ENCODE measurements around the gene TEX13D.
"Not testable (repeated sequence)": the region's sequence is repeated elsewhere in the genome, so short reads cannot be mapped to it uniquely, and the experiment has no call there.

TEX13D gene

DNA sequence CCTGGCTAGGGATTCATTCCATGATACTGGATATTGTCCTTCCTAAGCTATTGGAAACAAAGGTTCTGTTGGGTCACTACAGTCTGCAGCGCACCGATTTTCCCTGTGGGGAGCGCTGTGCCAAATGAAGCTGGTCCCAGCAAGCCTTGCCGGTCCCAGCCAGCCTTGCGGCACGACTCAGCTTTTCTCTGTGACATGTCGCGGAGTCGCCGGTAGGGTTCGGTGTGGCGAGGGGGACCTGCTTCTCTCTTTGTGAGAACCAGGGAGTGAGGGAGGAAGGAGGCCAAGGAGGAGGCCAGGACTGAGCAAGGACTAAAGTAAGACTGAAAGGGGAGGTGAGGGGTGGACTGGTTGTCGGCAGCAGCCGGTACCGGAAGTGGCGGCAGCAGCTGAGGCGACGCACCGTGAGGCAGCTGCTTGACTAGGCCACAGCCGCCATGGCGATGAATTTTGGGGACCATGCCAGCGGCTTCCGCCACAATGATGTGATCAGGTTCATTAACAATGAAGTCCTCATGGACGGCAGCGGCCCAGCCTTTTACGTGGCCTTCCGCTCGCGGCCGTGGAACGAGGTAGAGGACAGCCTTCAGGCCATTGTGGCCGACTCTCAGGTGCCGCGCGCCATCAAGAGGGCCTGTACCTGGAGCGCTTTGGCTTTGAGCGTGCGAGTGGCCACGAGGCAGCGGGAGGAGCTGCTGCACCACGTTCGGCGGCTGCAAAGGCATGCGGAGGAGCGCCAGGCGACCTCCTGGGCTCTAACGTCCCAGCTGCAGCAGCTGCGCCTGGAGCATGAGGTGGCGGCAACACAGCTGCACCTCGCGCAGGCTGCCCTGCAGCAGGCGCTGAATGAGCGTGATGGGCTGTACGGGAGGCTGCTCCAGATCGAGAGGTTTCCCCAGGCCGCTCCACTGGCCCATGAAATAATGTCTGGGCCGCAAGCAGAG, at the start of gene TEX13D:
TSS of gene TEX13D (plus strand) at position 180 of the 944 bp plus-strand sequence. CDS start at position 438, 258 bp downstream.
- DNase-seq, result no peak

DNA sequence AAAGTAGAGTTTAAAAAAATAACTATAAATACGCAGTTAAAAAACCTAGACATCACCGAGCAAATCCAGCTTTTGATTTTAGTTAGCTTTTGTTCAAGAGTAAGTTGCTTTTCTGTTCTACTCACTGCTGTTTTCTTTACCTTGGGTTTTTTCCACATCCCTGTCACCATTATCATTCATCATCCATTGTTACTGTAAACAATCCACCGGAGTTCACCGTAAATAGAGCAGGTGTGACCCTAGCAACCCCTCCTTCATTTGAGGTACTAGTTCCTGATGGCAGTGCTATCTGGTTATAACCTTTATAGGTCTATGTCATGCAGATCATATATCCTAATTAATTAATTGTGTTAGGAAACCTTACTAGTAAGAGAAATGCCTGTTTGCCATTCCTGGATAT, 43.0 kb upstream of the TEX13D start:
- no peak for DNase-seq

DNA sequence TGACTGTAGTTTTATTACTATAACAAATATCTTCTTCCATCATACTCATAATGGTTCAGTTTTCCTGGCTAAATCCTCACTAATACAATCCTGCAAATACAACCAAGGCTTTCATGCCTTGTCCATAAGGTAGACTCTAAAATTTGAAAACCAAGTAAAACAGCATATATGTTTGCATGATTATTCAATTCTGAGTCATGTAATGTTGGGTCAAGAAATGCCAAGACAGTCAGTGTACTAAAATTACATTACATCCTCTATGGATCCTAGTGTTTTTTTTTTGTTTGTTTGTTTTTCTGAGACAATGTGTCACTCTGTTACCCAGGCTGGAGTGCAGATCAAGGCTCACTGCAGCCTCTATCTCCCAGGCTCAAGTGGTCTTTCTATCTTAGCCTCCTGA, 38.6 kb upstream of the TEX13D start:
- DNase-seq, result no peak

DNA sequence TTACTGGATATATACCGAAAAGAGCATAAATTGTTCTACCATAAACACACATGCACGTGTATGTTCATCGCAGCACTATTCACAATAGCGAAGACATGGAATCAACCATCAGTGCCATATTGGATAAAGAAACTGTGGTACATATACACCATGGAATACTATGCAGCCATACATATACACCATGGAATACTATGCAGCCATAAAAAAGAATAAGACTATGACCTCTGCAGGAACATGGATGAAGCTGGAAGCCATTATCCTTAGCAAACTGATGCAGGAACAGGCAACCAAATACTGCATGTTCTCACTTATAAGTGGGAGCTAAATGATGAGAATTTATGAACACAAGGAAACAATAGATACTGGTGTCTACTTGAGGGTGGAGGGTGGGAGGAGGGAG, 33.1 kb upstream of the TEX13D start:
- not testable (repeated sequence) for DNase-seq

DNA sequence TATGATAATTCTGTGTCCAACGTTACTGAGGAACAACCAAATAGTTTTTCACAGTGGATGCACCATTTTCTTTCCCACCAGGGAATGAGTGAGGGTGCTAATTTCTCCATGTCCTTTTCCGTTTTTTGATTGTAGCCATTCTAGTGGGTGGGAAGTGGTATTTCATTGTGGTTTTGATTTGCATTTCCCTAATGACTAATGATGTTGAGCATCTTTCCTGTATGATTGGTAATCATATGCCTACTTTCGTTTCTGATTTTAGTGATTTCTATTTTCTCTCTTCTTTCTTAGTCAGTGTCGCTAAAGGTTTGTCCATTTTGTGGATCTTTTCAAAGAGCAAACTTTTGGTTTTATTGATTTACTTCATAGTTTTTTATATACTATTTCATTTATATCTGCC, 32.1 kb upstream of the TEX13D start:
- DNase-seq, result no peak

DNA sequence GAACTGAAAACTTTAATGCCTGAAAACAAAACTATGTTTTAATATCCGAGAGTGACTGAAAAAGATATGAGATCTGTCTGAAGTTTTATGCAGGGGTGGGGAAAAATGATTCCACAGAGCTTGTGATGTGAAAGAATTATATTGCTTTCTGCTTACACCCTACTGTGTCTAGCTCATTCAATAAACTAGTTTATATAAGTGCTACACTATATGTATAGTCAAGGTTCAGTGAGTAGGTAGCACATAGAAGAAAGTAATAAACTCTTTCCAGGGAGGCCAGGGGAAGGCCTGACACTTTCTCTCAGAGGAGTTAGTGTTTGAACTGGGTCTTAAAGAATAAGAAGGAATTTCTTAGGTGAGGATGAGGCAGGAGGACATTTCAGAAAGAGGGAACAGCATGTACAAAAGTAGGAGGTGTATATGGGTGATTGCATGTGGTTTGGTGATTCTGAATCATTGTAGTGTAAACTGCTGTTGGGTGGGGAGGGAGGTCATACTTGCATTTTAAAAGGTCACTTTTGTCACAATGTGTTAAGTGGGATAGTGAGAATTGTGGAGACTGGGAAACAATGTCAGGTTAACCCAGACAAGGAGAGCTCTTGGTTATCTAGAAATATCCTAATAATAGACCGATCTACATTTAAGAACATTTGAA, 25.1 kb upstream of the TEX13D start:
- no peak for DNase-seq

DNA sequence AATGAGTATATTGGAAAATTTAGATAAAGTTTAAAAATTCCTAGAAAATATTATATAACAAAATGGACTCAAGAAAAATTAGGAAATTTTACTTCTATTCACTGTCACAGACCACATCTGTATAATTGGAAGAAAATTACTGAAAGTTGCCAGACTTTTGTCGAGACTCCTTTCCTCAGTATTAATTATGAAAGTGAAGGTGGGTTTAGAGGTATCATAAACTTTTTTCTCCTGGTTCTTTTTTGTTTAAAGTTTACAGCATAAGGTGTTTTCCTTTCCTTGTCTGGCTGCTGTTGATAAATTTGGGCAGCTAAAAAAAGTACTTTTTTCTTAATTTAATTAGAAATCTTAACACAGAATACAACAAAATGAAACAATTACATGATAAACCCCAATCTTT, 6.7 kb upstream of the TEX13D start:
- no peak for DNase-seq

- DNase-seq, result no peak
These were observed 3.7 kb upstream of the TEX13D start for GRCh38 chrX:124328765-124329164.

GRCh38 chrX:124333862-124334261, 1.4 kb downstream of the TEX13D start:
- DNase-seq, result no peak

- not testable (repeated sequence) for DNase-seq
These were observed 2.1 kb downstream of the TEX13D start for GRCh38 chrX:124334555-124334954.

GRCh38 chrX:124335598-124335997, 3.1 kb downstream of the TEX13D start:
- no peak for DNase-seq

- no peak for DNase-seq
These were observed 5.5 kb downstream of the TEX13D start for GRCh38 chrX:124337916-124338315.

DNA sequence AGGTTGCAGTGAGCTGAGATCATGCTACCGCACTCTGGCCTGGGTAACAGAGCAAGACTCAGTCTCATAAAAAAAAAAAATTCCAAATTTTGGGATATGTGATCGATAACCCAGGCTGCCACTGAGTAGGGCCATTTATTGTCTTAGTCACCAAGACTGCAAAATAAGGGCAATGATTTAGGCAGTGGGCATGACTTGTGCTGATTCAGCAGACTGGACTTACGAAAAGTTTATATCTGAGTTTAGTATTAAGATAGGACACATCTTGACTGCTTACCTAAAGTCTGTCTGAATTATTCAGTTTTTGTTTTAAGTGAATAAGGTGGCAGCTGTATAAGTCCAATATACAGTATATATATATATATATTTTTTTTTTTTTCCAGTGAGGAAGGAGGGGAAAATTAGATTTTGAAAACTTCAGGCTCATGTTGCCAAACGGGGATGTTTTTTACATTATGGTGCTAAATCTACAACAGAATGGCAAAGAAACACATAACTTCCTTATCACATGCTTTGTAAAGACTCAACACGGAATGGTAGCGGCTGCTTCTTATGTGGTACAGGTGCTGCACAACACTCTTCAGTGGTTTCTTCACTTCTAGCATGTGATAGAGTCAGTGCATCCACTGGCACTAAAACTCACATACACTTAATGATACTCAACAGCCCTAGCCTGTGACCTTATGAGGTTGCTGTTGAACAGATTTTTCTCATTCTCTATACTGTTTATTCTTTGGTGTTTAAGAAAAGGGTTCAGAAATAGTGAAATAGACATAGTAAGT, 6.5 kb downstream of the TEX13D start:
- no peak for DNase-seq

GRCh38 chrX:124341396-124342132, 9.1 kb downstream of the TEX13D start:
- no peak for DNase-seq

DNA sequence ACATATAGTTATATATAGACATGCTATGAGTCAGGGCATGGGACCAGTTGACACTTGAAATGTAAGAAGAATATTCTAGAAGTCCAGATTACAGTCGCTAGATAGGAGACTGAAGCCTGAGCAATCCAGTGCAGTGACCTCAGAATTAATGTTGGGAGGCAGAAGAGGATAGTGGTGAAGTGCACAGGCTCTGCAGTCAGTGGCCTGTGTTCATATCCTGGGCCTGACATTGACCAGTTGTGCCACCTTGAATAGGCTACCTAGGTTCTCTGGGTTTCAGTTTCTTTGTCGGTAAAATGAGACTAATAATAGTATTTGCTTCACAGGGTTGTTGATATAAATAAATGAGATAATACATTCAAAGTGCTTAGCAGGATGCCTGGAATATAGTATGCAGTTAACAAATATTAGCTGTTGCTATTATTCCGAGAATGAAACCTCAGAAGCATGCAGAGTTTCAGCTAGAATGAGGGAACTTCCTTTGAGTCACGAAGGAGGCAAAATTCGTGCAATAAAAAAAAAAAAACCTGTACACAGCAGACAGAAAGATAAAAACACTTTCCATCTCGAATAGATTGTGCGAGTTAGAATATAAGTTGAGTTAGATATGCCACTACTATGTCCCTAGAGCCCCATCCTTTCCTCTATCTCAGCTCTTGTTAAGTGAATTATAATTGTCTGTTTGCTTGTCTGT, 9.9 kb downstream of the TEX13D start:
- DNase-seq, result no peak

- no peak for DNase-seq
These were observed 10.6 kb downstream of the TEX13D start for GRCh38 chrX:124343016-124343415.

DNA sequence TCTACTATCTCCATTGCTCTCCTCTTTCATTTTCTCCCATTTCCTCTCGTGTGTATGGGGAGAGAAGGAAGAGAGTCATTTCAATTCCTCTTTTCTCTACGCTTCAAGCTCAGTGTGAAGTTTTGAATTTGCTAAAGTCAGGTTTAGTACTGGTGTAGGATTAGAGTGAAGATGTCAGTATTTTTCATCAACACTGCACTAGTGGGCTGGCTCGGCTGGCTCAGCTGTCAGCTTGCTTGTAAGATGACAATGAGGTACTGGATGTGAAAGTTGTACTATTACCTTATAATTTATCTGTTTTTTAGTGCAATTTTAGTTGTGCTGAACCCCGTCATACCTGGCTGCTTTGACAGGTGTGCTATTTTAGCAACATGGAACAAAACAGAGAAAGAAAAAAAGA, 11.8 kb downstream of the TEX13D start:
- no peak for DNase-seq

GRCh38 chrX:124346117-124346876, 13.8 kb downstream of the TEX13D start, which contains the start of gene SH2D1A:
SH2D1A (plus strand) TSS chrX:124346563; CDS start chrX:124346643, 80 bp downstream.
- no peak for DNase-seq

GRCh38 chrX:124346877-124347241, 14.4 kb downstream of the TEX13D start:
- no peak for DNase-seq

- no peak for DNase-seq
These were observed 14.8 kb downstream of the TEX13D start for GRCh38 chrX:124347242-124347641.

- DNase-seq, result no peak
These were observed 15.7 kb downstream of the TEX13D start for GRCh38 chrX:124348182-124348581.

Measured in NCI-H526 treated with DMSO at 0.1 percent for 48 hours (cell line).